CD8-positive, alpha-beta memory T cell (primary cell): ENCODE results near the gene ACER2. TPM values are rescaled to one million over a fixed set of nuclear protein-coding genes. Genes with fewer than 3 reads are reported as not detected.

Experiments used
- CTCF ChIA-PET: fragments of 350-600 bp; sonication (Branson Sonifier 250); formaldehyde crosslinking; loops from one replicate; lab custom pipeline; 2021; ENCODE audit warnings: antibody characterized with exemption; lab: Charles Lee
- POLR2A ChIA-PET: fragments of 350-600 bp; sonication (Branson Sonifier 250); formaldehyde crosslinking; loops from one replicate; lab custom pipeline; 2021; ENCODE audit warnings: antibody characterized with exemption; lab: Charles Lee
- DNase-seq, 5 donors: peaks; one replicate each; pipeline versions ENCODE4 v3.0.0 to v3.0.0-alpha.2; 2020 to 2022; ENCODE audit warnings: mixed read lengths in 1 of 5
- H3K27ac ChIP-seq: one replicate; pipeline ENCODE4 v1.7.0; 2013; ENCODE audit warnings: low read depth, mild to moderate bottlenecking, low read length, moderate library complexity
- H3K27me3 ChIP-seq: 2 replicates; pipeline ENCODE4 v1.7.0; 2013; ENCODE audit warnings: low read length, mild to moderate bottlenecking; ENCODE audit not compliant: insufficient read depth, poor library complexity, severe bottlenecking
- H3K36me3 ChIP-seq: 2 replicates; pipeline ENCODE4 v1.7.0; 2013; ENCODE audit warnings: mild to moderate bottlenecking, low read length, moderate library complexity; ENCODE audit not compliant: insufficient read depth
- H3K4me1 ChIP-seq: 2 replicates; pipeline ENCODE4 v1.7.0; 2013; ENCODE audit warnings: mild to moderate bottlenecking, low read length, moderate library complexity; ENCODE audit not compliant: insufficient read depth
- H3K4me3 ChIP-seq: 2 replicates; pipeline ENCODE4 v1.7.0; 2013; ENCODE audit warnings: mild to moderate bottlenecking, low read length
- H3K9me3 ChIP-seq: 2 replicates; pipeline ENCODE4 v1.7.0; 2013; ENCODE audit warnings: mild to moderate bottlenecking, low read length
- H3K27ac Mint-ChIP-seq, 8 donors: one replicate each; pipeline ENCODE4 v1.8.0; 2020 to 2021; ENCODE audit warnings: mixed read lengths in 8 of 8, mild to moderate bottlenecking in 6 of 8, inconsistent platforms in 3 of 8, moderate library complexity in 3 of 8
- H3K27me3 Mint-ChIP-seq, 2 donors: one replicate each; pipeline ENCODE4 v1.8.0; 2020 to 2021; ENCODE audit warnings: mixed read lengths in 2 of 2, mild to moderate bottlenecking in 1 of 2, moderate library complexity in 1 of 2
- H3K36me3 Mint-ChIP-seq, 3 donors: one replicate each; pipeline ENCODE4 v1.8.0; 2020 to 2021; ENCODE audit warnings: mixed read lengths in 3 of 3, inconsistent platforms in 1 of 3, mild to moderate bottlenecking in 1 of 3
- H3K4me1 Mint-ChIP-seq, 3 donors: one replicate each; pipeline ENCODE4 v1.8.0; 2020 to 2021; ENCODE audit warnings: mixed read lengths in 3 of 3, inconsistent platforms in 1 of 3, mild to moderate bottlenecking in 1 of 3
- H3K4me3 Mint-ChIP-seq, 7 donors: one replicate each; pipeline ENCODE4 v1.8.0; 2020 to 2021; ENCODE audit warnings: mixed read lengths in 7 of 7, mild to moderate bottlenecking in 6 of 7, moderate library complexity in 4 of 7, inconsistent platforms in 2 of 7
- H3K9me3 Mint-ChIP-seq, 5 donors: one replicate each; pipeline ENCODE4 v1.8.0; 2020 to 2022; ENCODE audit warnings: mixed read lengths in 5 of 5, mild to moderate bottlenecking in 3 of 5, moderate library complexity in 2 of 5, inconsistent platforms in 1 of 5
- polyA plus RNA-seq: library from polyadenylated mRNA; unstranded; fragments of 300-500 nt; fragmentation: Illumina TruSeq; gene quantifications from one replicate; pipeline ENCODE4 v1.2.3, GENCODE V29; 2021
- total RNA-seq, 2 experiments: library from RNA; stranded (reverse); gene quantifications; one replicate each; pipeline ENCODE4 v1.2.3, GENCODE V29; 2021

Gene ACER2
- total and polyA plus RNA-seq, 3 experiments from 2014 or later: 0.38 to 3.0 (median 2.7) TPM

DNA sequence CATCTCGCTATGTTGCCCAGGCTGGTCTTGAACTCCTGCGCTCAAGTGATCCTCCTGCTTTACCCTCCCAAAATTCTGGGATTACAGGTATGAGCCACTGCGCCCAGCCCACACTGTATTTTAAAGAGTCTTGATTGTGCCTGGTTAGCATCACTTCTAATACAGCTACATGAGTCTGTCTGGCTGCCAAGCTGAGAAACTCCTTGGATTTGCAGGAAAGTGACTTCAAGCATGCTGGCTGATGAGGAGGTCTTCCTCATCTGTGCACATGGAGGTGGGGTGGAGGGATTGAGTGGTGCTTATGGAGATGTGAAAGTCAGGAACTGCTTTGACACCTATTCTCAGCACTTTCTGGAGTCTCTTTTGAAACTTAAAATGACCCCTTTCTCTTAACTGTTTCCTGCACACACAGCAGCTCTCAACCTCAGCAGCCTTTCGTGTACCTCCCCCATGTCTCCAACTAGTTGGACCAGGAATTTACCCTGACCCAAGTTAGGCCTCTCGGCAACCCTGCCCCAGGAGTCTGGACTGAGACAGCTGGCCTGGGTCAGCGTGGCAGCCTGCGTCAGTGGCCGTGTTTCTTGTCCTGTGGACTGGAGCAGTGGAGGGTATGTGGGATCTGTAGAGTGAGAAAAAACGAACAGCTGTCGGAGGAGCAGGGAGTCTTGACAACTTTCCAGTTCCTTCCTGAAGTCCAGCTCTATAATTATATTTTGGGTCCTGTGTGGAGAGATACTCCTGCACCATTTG, 72.5 kb downstream of the ACER2 start:
- POLR2A ChIA-PET: no interaction called here

GRCh38 chr9:19481971-19482404, 73.2 kb downstream of the ACER2 start:
- no peak overlapping the region for H3K27ac ChIP-seq
- no peaks in the 10 kb centered on the region for H3K36me3 ChIP-seq
- H3K27me3 ChIP-seq: no peaks in the 10 kb centered on the region
- H3K4me1 ChIP-seq: no peaks in the 10 kb centered on the region
- no peaks in the 10 kb centered on the region for H3K36me3 Mint-ChIP-seq
- ChIA-PET POLR2A (no interaction called here), CTCF (interaction anchor here (1.7 kb wide), 1 partner anchor 17 kb away, joined by 9 read pairs; no protein-coding TSS in a partner anchor)
- H3K9me3 ChIP-seq: no peaks in the 10 kb centered on the region
- no peak overlapping the region for H3K27ac Mint-ChIP-seq
- peaks cover 3 to 24% of the 10 kb centered on the region in 2 donors for H3K27me3 Mint-ChIP-seq
- H3K4me3 ChIP-seq: no peak overlapping the region
- H3K4me1 Mint-ChIP-seq: no peaks in the 10 kb centered on the region
- H3K9me3 Mint-ChIP-seq: no peaks in the 10 kb centered on the region
- no peak for DNase-seq
- H3K4me3 Mint-ChIP-seq: no peak overlapping the region

More for the DNA sequence above, 72.5 kb downstream of the ACER2 start:
- Mint-ChIP-seq H3K27me3 (peaks cover 3 to 26% of the 10 kb centered on the region in 2 donors), H3K4me1 (no peaks in the 10 kb centered on the region), H3K27ac (peak overlapping the region in 1 of 8 donors; percentile 15), H3K9me3 (no peaks in the 10 kb centered on the region), H3K36me3 (no peaks in the 10 kb centered on the region), H3K4me3 (no peak overlapping the region)
- no peaks in the 10 kb centered on the region for H3K36me3 ChIP-seq
- H3K9me3 ChIP-seq: no peaks in the 10 kb centered on the region
- H3K27ac ChIP-seq: no peak overlapping the region
- H3K4me3 ChIP-seq: no peak overlapping the region
- no peaks in the 10 kb centered on the region for H3K27me3 ChIP-seq
- CTCF ChIA-PET: interaction anchor here (1.7 kb wide), 1 partner anchor 16 kb away, joined by 9 read pairs; no protein-coding TSS in a partner anchor
- no peaks in the 10 kb centered on the region for H3K4me1 ChIP-seq
- DNase-seq: no peak

GRCh38 chr9:19484699-19485098, 75.9 kb downstream of the ACER2 start:
- Mint-ChIP-seq H3K27ac (no peak overlapping the region), H3K4me1 (no peaks in the 10 kb centered on the region), H3K27me3 (peaks cover 4 to 19% of the 10 kb centered on the region in 2 donors), H3K36me3 (no peaks in the 10 kb centered on the region), H3K9me3 (no peaks in the 10 kb centered on the region), H3K4me3 (no peak overlapping the region)
- H3K27me3 ChIP-seq: no peaks in the 10 kb centered on the region
- H3K4me3 ChIP-seq: no peak overlapping the region
- no peaks in the 10 kb centered on the region for H3K36me3 ChIP-seq
- H3K27ac ChIP-seq: no peak overlapping the region
- no peak for DNase-seq
- H3K9me3 ChIP-seq: no peaks in the 10 kb centered on the region
- CTCF ChIA-PET: interaction anchor here (1.7 kb wide), 1 partner anchor 20 kb away, joined by 8 read pairs; no protein-coding TSS in a partner anchor
- no peaks in the 10 kb centered on the region for H3K4me1 ChIP-seq
- POLR2A ChIA-PET: no interaction called here

GRCh38 chr9:19485193-19485592, 76.4 kb downstream of the ACER2 start:
- CTCF ChIA-PET: interaction anchor here (1.7 kb wide), 1 partner anchor 20 kb away, joined by 8 read pairs; no protein-coding TSS in a partner anchor
- H3K36me3 Mint-ChIP-seq: no peaks in the 10 kb centered on the region
- no peak overlapping the region for H3K4me3 ChIP-seq
- H3K27ac ChIP-seq: no peak overlapping the region
- peaks cover 4 to 16% of the 10 kb centered on the region in 2 donors for H3K27me3 Mint-ChIP-seq
- no peaks in the 10 kb centered on the region for H3K4me1 Mint-ChIP-seq
- H3K9me3 ChIP-seq: no peaks in the 10 kb centered on the region
- H3K4me1 ChIP-seq: no peaks in the 10 kb centered on the region
- H3K27ac Mint-ChIP-seq: no peak overlapping the region
- H3K27me3 ChIP-seq: no peaks in the 10 kb centered on the region
- no peak for DNase-seq
- POLR2A ChIA-PET: no interaction called here
- H3K9me3 Mint-ChIP-seq: no peaks in the 10 kb centered on the region
- H3K4me3 Mint-ChIP-seq: no peak overlapping the region
- no peaks in the 10 kb centered on the region for H3K36me3 ChIP-seq

GRCh38 chr9:19486803-19487202, 78.0 kb downstream of the ACER2 start:
- CTCF ChIA-PET: interaction anchor here (2.2 kb wide), 1 partner anchor 22 kb away, joined by 15 read pairs; no protein-coding TSS in a partner anchor
- no peak overlapping the region for H3K4me3 ChIP-seq
- no peaks in the 10 kb centered on the region for H3K27me3 ChIP-seq
- POLR2A ChIA-PET: interaction anchor here (0.6 kb wide), 1 partner anchor 75 kb away, joined by 4 read pairs; no protein-coding TSS in a partner anchor
- H3K27me3 Mint-ChIP-seq: peaks cover 8 to 19% of the 10 kb centered on the region in 2 donors
- no peaks in the 10 kb centered on the region for H3K9me3 ChIP-seq
- H3K4me3 Mint-ChIP-seq: no peak overlapping the region
- H3K36me3 Mint-ChIP-seq: no peaks in the 10 kb centered on the region
- DNase-seq: no peak
- H3K27ac ChIP-seq: no peak overlapping the region
- H3K9me3 Mint-ChIP-seq: no peaks in the 10 kb centered on the region
- no peaks in the 10 kb centered on the region for H3K36me3 ChIP-seq
- H3K4me1 ChIP-seq: no peaks in the 10 kb centered on the region
- H3K27ac Mint-ChIP-seq: no peak overlapping the region
- no peaks in the 10 kb centered on the region for H3K4me1 Mint-ChIP-seq

DNA sequence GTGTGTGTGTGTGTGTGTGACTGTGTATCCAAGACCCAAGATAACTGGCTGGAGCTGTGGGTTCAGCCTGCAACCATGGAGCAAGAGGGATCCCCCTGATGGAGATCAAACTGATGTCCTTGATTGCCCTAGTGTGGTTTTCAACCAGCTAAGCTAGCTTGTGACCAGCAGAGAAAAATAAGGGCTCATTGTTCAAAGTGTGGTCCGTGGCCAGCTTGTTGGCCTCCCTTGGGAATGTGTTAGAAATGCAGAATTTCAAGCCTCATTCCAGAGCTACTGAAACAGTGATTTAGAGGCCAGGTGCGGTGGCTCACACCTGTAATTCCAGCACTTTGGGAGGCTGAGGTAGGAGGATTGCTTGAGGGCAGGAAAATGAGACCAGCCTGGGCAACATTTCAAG, 79.9 kb downstream of the ACER2 start:
- H3K4me1 Mint-ChIP-seq: peaks cover 7 to 10% (median 9%) of the 10 kb centered on the region in 3 donors
- Histone ChIP-seq H3K27me3 (no peaks in the 10 kb centered on the region), H3K4me3 (no peak overlapping the region), H3K4me1 (peaks cover 6% of the 10 kb centered on the region), H3K36me3 (no peaks in the 10 kb centered on the region), H3K9me3 (no peaks in the 10 kb centered on the region), H3K27ac (no peak overlapping the region)
- no peak for DNase-seq
- ChIA-PET CTCF (interaction anchor here (2.2 kb wide), 1 partner anchor 24 kb away, joined by 15 read pairs; no protein-coding TSS in a partner anchor), POLR2A (no interaction called here)
- H3K4me3 Mint-ChIP-seq: no peak overlapping the region
- H3K27ac Mint-ChIP-seq: no peak overlapping the region
- no peaks in the 10 kb centered on the region for H3K36me3 Mint-ChIP-seq
- H3K9me3 Mint-ChIP-seq: no peaks in the 10 kb centered on the region
- H3K27me3 Mint-ChIP-seq: peaks cover 18 to 23% of the 10 kb centered on the region in 2 donors

- Mint-ChIP-seq H3K27ac (no peak overlapping the region), H3K4me3 (no peak overlapping the region), H3K9me3 (no peaks in the 10 kb centered on the region), H3K36me3 (no peaks in the 10 kb centered on the region), H3K27me3 (peaks cover 19 to 27% of the 10 kb centered on the region in 2 donors), H3K4me1 (peaks cover 10 to 14% (median 13%) of the 10 kb centered on the region in 3 donors)
- no peak for DNase-seq
- Histone ChIP-seq H3K4me1 (peaks cover 6% of the 10 kb centered on the region), H3K36me3 (no peaks in the 10 kb centered on the region), H3K4me3 (no peak overlapping the region), H3K27ac (no peak overlapping the region), H3K27me3 (no peaks in the 10 kb centered on the region), H3K9me3 (no peaks in the 10 kb centered on the region)
- CTCF ChIA-PET: interaction anchor here (2.9 kb wide), 1 partner anchor 25 kb away, joined by 12 read pairs; no protein-coding TSS in a partner anchor
- POLR2A ChIA-PET: no interaction called here
Measured at GRCh38 chr9:19490269-19490668, 81.5 kb downstream of the ACER2 start.

- ChIA-PET POLR2A (no interaction called here), CTCF (interaction anchor here (2.9 kb wide), 1 partner anchor 26 kb away, joined by 12 read pairs; no protein-coding TSS in a partner anchor)
- Mint-ChIP-seq H3K27ac (no peak overlapping the region), H3K4me3 (no peak overlapping the region), H3K27me3 (peaks cover 19 to 30% of the 10 kb centered on the region in 2 donors), H3K4me1 (peaks cover 10 to 14% (median 13%) of the 10 kb centered on the region in 3 donors), H3K36me3 (no peaks in the 10 kb centered on the region), H3K9me3 (no peaks in the 10 kb centered on the region)
- H3K27me3 ChIP-seq: no peaks in the 10 kb centered on the region
- H3K36me3 ChIP-seq: no peaks in the 10 kb centered on the region
- DNase-seq: no peak
- no peak overlapping the region for H3K4me3 ChIP-seq
- H3K4me1 ChIP-seq: peaks cover 6% of the 10 kb centered on the region
- H3K27ac ChIP-seq: no peak overlapping the region
- no peaks in the 10 kb centered on the region for H3K9me3 ChIP-seq
Measured at GRCh38 chr9:19490828-19491227, 82.0 kb downstream of the ACER2 start.
